ENCODE measurements around the gene C10orf67.
A peak's percentile ranks its signal among the peaks of the same experiment; 100 is the strongest.

Gene C10orf67

DNA sequence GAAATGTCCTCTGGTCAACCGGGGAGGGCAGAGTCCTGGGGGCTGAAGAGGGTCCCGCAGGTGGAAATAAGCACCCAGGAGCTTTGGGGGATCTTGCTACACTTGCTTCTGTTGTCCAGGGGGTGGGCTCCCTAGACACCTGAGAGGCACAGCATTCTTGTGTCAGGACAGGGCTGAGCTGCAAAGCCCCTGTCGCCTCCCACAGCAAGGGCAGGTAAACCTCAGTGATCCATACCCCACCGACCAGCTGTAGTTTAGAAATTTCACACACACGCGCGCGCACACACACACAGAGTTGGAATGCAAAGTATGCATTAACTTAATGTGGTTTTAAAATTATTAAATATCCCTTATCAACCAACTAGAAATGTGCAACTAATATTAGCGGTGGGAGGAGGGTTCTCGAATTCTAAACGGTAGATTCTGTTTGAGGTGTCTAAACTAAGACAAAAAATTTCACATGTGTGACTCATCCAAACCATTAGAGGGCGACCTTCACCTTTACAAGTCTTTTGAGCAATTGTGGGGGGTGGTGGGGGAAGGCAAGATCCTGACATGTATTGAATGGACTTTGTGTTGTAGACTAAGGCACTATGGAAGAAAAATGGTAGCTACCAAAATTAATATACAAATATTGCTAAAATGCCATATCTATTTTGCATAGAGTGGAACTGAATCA lies 186.8 kb downstream of the C10orf67 start:
- peak; percentile 31 for DNase-seq

DNA sequence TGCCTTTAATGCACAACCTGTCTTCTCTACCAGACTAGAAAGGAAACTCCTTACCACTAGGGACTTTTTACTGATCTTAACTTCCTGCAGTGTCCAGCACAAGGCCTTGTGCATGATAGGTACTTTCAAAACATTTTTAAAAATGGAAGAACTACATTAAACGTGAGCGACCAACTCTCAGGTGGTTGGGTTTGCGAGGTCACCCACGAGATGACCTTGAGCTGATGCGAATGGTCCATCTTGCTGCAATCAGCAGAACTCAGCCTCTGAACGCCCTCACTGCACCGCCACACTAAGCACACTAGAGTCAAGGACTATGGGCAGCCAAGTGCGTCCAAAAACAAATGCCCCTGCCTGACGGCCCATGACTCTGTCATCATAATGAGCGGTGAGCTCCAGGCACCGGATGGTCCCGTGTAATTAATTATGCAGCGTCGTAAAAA lies 187.3 kb downstream of the C10orf67 start:
- no peak for DNase-seq

DNA sequence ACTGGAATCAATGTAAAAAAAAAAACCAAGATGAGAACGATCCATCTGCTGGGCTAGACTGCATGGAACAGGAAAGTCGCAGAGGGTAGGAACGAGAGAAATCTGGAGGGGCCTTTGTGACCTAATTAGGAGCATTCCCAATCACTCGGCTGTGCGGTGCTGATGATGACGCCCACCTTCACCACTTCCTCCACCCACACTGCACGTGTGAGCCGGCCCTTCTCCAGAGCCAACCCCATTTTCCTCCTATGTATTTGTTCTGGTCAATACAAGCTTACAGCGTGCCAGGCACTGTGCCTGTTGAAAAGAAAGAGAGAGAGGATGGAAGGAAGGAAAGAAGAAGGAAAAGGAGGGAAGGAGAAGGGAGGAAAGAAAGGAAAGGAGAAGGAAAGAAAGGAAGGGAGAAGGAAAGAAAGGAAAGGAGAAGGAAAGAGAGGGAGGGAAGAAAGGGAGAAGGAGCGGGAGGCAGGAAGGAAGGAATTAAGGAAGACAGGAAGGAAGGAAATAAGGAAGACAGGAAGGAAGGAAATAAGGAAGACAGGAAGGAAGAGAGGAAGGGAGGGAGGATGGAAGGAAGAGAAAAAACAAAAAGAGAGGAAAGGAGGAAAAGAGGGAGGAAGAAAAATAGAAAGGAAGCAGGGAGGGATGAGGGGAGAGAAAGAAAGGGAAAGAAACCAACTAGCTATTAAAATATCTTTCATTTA lies 188.0 kb downstream of the C10orf67 start:
- DNase-seq: no peak

DNA sequence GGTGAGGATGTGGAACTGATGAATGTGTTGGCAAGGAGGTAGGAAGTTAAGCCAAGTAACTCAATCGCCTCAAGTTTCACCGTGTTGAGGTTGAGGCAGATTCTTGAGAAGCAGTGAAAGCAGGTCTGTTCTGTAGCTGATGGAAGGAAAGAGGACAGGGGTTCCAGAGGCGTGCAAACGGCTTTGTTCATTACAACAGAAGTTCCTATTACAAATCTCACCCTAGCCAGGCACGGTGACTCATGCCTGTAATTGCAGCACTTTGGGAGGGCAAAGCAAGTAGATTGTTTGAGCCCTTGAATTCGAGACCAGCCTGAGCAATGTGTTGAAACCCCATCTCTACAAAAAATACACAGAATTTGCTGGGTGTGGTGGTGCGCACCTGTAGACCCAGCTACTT lies 189.4 kb downstream of the C10orf67 start:
- no peak for DNase-seq
